Adrenal gland (tissue), 12 donors: ENCODE measurements around the gene SLC22A17. TPM values are rescaled to one million over a fixed set of nuclear protein-coding genes. Genes with fewer than 3 reads are reported as not detected.

Source experiments
- DNase-seq, 7 donors: peaks; one replicate each; pipeline ENCODE4 v3.0.0-alpha.2; 2019 to 2020
- H3K27ac ChIP-seq, 5 donors: fragments of 200-600 bp; sonication (generic) in 4 of 5; 1 replicate in 3 of 5; 2 replicates in 2 of 5; pipeline versions ENCODE4 v1.5.1 to v1.8.0; 2016 to 2020; ENCODE audit warnings: mild to moderate bottlenecking in 1 of 5
- H3K27me3 ChIP-seq: fragments of 200-600 bp; 2 replicates; pipeline ENCODE4 v1.8.0; 2021
- H3K36me3 ChIP-seq, 2 donors: fragments of 200-600 bp; replicated peaks in 1 of 2; 1 replicate in 1 of 2; 2 replicates in 1 of 2; pipeline versions ENCODE4 v1.5.1 to v1.8.0; 2018 to 2022
- H3K4me1 ChIP-seq, 2 donors: fragments of 200-600 bp; replicated peaks in 1 of 2; 1 replicate in 1 of 2; 2 replicates in 1 of 2; pipeline versions ENCODE4 v1.5.1 to v1.8.0; 2018 to 2021
- H3K4me3 ChIP-seq, 4 donors: fragments of 200-600 bp; sonication (generic) in 3 of 4; one replicate each; pipeline ENCODE4 v1.5.1; 2016 to 2018
- H3K9me3 ChIP-seq, 3 donors: fragments of 200-600 bp; sonication (generic) in 1 of 3; replicated peaks in 1 of 3; 1 replicate in 2 of 3; 2 replicates in 1 of 3; pipeline versions ENCODE4 v1.5.1 to v1.8.0; 2016 to 2021
- POLR2A ChIP-seq, 2 donors: fragments of 450-650 bp; IDR thresholded peaks; one replicate each; pipeline ENCODE4 v1.6.1; 2017; ENCODE audit warnings: antibody characterized with exemption in 2 of 2, mild to moderate bottlenecking in 2 of 2, moderate library complexity in 1 of 2
- WGBS, 4 donors: extraction: QIAGEN DNeasy Blood & Tissue Kit in 2 of 4; methylation state at CpG; one replicate each; pipeline versions ENCODE4 v1.1.5 to v1.1.7; 2013 to 2017; 5-methylcytosine and 5-hydroxymethylcytosine counted together
- intact Hi-C, 2 donors: fragments of 100-400 bp; cut with DNase I; formaldehyde crosslinking; loops; one replicate each; pipeline versions ENCODE4 v1.14.1 to v1.15.0; 2022 to 2023
- microRNA counts, 2 donors: library from miRNA; unstranded; fragments of <30 nt; microRNA quantifications; one replicate each; lab custom pipeline; 2016
- microRNA-seq, 3 donors: library from miRNA; unstranded; fragments of <30 nt; microRNA quantifications; one replicate each; pipeline ENCODE4, GENCODE V29; 2017 to 2020
- polyA plus RNA-seq, 3 donors: library from polyadenylated mRNA; stranded (reverse); fragments of 200-250 nt in 2 of 3; fragments of 350-450 nt in 1 of 3; fragmentation: Illumina TruSeq in 1 of 3; extraction: RNeasy Lipid Tissue Mini Kit (QIAGEN cat#74804) in 1 of 3; gene quantifications; one replicate each; pipeline ENCODE4 v1.2.3, GENCODE V29; 2013 to 2014
- small RNA-seq, 2 donors: library from RNA; depleted of rRNA; stranded (forward); fragments of <200 nt; gene quantifications; one replicate each; pipeline ENCODE3, GENCODE V24; 2016
- total RNA-seq, 9 donors: library from RNA; depleted of rRNA in 4 of 9; stranded (reverse); fragments of >200 nt in 4 of 9; fragments of 120-200 nt in 1 of 9; fragmentation: NEBNext Ultra II Directional in 1 of 9; extraction: Animal tissue kit (Norgen Biotek cat#: 25700) in 1 of 9; gene quantifications; one replicate each; pipeline versions ENCODE4 v1.1.0 to v1.2.4, GENCODE V29; 2013 to 2023
- TF ChIP-seq, protein P1 (sequence below), 6 experiments: fragments of 450-650 bp in 4 of 6; fragments of 200-600 bp in 2 of 6; sonication (generic) in 1 of 6; IDR thresholded peaks; 1 replicate in 5 of 6; 2 replicates in 1 of 6; pipeline versions ENCODE4 v1.5.1 to v1.8.0; 2016 to 2021; ENCODE audit warnings: antibody characterized with exemption in 6 of 6, mild to moderate bottlenecking in 2 of 6, moderate library complexity in 1 of 6
- donor health status: healthy with polysubstance abuse.
- donor health status: Bipolar disorder and iron deficiency.
- donor health status: DM: yes; HTN: yes; CAD: no.
- donor health status: DM: no; HTN: no; CAD: no.
- donor health status: DM: no; HTN: no; CAD: no.
- donor health status: DM: yes; HTN: yes; CAD: no.

The SLC22A17 gene
- total and polyA plus RNA-seq, 12 donors, result 8.4 to 121 (median 25.0) TPM

- Histone ChIP-seq H3K9me3 (no peaks in the 10 kb centered on the region), H3K27ac (peak overlapping the region in 3 of 5 donors; percentile 21 to 99 (median 51)), H3K4me1 (peaks cover 14 to 27% of the 10 kb centered on the region in 2 donors), H3K27me3 (no peaks in the 10 kb centered on the region), H3K36me3 (peaks cover 0 to 5% of the 10 kb centered on the region in 2 donors), H3K4me3 (no peak overlapping the region)
- 89 to 93% (median 91%) methylated on average over 2 of the region's 2 CpGs for WGBS, 4 donors
- intact Hi-C loops, result loop anchor here in 1 of 2 donors (10.0 kb wide), 1 partner anchor 175 kb away; no protein-coding TSS in a partner anchor
- no peak for TF ChIP-seq POLR2A (IDR thresholded peaks at IDR 0.05)
- TF ChIP-seq, protein P1, sequence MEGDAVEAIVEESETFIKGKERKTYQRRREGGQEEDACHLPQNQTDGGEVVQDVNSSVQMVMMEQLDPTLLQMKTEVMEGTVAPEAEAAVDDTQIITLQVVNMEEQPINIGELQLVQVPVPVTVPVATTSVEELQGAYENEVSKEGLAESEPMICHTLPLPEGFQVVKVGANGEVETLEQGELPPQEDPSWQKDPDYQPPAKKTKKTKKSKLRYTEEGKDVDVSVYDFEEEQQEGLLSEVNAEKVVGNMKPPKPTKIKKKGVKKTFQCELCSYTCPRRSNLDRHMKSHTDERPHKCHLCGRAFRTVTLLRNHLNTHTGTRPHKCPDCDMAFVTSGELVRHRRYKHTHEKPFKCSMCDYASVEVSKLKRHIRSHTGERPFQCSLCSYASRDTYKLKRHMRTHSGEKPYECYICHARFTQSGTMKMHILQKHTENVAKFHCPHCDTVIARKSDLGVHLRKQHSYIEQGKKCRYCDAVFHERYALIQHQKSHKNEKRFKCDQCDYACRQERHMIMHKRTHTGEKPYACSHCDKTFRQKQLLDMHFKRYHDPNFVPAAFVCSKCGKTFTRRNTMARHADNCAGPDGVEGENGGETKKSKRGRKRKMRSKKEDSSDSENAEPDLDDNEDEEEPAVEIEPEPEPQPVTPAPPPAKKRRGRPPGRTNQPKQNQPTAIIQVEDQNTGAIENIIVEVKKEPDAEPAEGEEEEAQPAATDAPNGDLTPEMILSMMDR (IDR thresholded peaks at IDR 0.05), result peak in 3 of 6 experiments; percentile 20 to 36 (median 25)
- DNase-seq, result peak in 2 of 7 donors; percentile 42 to 67
These were observed 53.3 kb downstream of the SLC22A17 start for GRCh38 chr14:23299211-23299957.

DNA sequence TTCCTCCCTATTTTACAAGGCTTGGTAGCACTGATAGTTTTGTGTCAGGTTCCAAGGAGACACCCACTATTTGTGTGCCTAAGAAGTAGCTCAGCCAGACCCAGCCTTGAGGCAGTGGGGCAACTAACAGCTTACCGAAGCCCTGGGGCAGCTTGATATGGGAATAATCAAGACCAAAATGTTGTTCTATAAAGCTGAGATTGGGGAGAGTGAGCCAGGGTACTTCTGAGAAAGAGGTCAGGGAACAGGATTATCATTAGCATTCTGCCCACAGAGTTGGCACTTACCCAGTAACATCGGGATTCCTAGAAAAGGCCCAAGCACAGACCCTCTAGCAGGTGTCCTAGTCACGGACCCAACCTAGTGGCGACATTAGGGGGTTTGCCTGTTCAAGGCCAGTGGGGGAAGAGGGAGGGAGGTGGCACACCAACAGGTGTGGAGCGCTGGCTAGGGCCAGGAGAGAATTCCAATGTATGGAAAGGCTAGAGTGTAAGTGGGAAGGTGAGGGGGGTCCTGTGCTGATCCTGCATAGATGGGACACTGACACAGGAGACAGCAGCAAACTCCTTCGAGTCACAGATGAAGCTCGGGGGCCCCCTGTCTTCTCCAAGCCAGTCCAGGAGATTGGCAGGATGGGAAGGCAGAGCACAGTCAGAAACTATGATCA, 54.9 kb downstream of the SLC22A17 start:
- WGBS, 4 donors, result 87 to 92% (median 90%) methylated on average over 6 to 7 of the region's 7 CpGs
- peak overlapping the region in 1 of 5 donors; percentile 99 for H3K27ac ChIP-seq

DNA sequence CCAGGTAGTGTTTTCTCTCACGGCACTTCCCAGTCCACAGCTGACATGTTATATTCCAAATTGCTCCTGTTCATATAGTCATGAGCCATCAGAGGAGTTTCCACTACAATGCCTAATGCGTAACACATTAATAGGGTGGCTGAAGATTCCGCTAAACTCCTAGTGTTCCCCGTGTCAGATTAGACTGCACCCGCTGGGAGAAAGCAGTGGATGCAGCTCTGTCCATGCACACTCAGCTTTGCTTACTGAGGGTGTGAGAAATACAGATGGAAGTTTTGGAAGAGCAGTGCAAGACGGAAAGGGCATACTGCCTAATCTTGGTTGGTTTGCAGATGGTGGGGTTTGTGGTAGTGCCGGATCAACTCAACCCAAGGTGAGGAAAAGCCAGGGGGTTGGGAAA, 55.6 kb downstream of the SLC22A17 start:
- intact Hi-C loops, result loop anchor here in 1 of 2 donors (10.0 kb wide), 1 partner anchor 172 kb away; no protein-coding TSS in a partner anchor
- peaks cover 0 to 5% of the 10 kb centered on the region in 2 donors for H3K36me3 ChIP-seq
- H3K27ac ChIP-seq, result no peak overlapping the region
- H3K9me3 ChIP-seq, result no peaks in the 10 kb centered on the region
- H3K4me3 ChIP-seq, result no peak overlapping the region
- 87 to 95% (median 92%) methylated on average over 7 of the region's 7 CpGs for WGBS, 4 donors
- no peak for TF ChIP-seq POLR2A (IDR thresholded peaks at IDR 0.05)
- TF ChIP-seq, protein P1 (IDR thresholded peaks at IDR 0.05), result no peak
- H3K27me3 ChIP-seq, result no peaks in the 10 kb centered on the region
- peak in 1 of 7 donors; percentile 47 for DNase-seq
- peaks cover 7 to 21% of the 10 kb centered on the region in 2 donors for H3K4me1 ChIP-seq

More for the DNA sequence above, 54.9 kb downstream of the SLC22A17 start:
- no peak overlapping the region for H3K4me3 ChIP-seq
- intact Hi-C loops, result loop anchor here in 1 of 2 donors (10.0 kb wide), 1 partner anchor 173 kb away; no protein-coding TSS in a partner anchor
- H3K9me3 ChIP-seq, result no peaks in the 10 kb centered on the region
- no peaks in the 10 kb centered on the region for H3K27me3 ChIP-seq
- H3K4me1 ChIP-seq, result peaks cover 10 to 22% of the 10 kb centered on the region in 2 donors
- DNase-seq, result peak in 1 of 7 donors; percentile 51
- TF ChIP-seq POLR2A (IDR thresholded peaks at IDR 0.05), result no peak
- TF ChIP-seq, protein P1 (IDR thresholded peaks at IDR 0.05), result no peak
- H3K36me3 ChIP-seq, result peaks cover 0 to 5% of the 10 kb centered on the region in 2 donors

MicroRNAs encoded within 50 kb of the gene (microRNA counts, 767-probe panel; counts per million panel counts)
- 0 counts per million in 2 donors for microRNA hsa-miR-208a (lab: Ali Mortazavi, UCI)

Small RNAs within 50 kb of the gene (microRNA-seq; reads per million reads assigned to microRNA genes)
- 0 to 2.7 (median 0.57) reads per million in 3 donors for gene MIR208A

Small RNAs within 50 kb of the gene (small RNA-seq; reads per million reads assigned to genes)
- 0 reads per million in 2 donors for gene MIR208A

Other genes with a start within 250 kb of the SLC22A17 start
- gene CIROP, start 247.9 kb downstream of the SLC22A17 start, total RNA-seq, result not detected
- not detected for gene CIROP, start 247.9 kb downstream of the SLC22A17 start, polyA plus RNA-seq
- under 1 TPM in 1 of 9 donors, not detected in 8; 0.15 TPM for gene CEBPE, start 233.6 kb downstream of the SLC22A17 start, total RNA-seq
- under 1 TPM in 2 of 3 donors, not detected in 1; 0.03 to 0.40 TPM for gene CEBPE, start 233.6 kb downstream of the SLC22A17 start, polyA plus RNA-seq
- 10 to 100 TPM in 8 of 9 donors, 1 to 10 TPM in 1; 6.8 to 50.9 (median 33.2) TPM for gene SLC7A8, start 169.2 kb downstream of the SLC22A17 start, total RNA-seq
- 10 to 100 TPM; 18.2 to 24.5 (median 21.0) TPM for gene SLC7A8, start 169.2 kb downstream of the SLC22A17 start, polyA plus RNA-seq
- not detected for gene RNF212B, start 115.0 kb downstream of the SLC22A17 start, total RNA-seq
- gene RNF212B, start 115.0 kb downstream of the SLC22A17 start, polyA plus RNA-seq, result not detected
- gene HOMEZ, start 66.8 kb downstream of the SLC22A17 start, total RNA-seq, result 10 to 100 TPM in 4 of 9 donors, 1 to 10 TPM in 5; 4.7 to 14.8 (median 9.7) TPM
- 10 to 100 TPM in 1 of 3 donors, 1 to 10 TPM in 2; 4.5 to 15.0 (median 4.8) TPM for gene HOMEZ, start 66.8 kb downstream of the SLC22A17 start, polyA plus RNA-seq
- gene PPP1R3E, start 50.0 kb downstream of the SLC22A17 start, total RNA-seq, result 10 to 100 TPM in 4 of 9 donors, 1 to 10 TPM in 5; 2.2 to 16.6 (median 9.5) TPM
- gene PPP1R3E, start 50.0 kb downstream of the SLC22A17 start, polyA plus RNA-seq, result 10 to 100 TPM; 16.8 to 82.8 (median 29.1) TPM
- gene BCL2L2, start 46.1 kb downstream of the SLC22A17 start, total RNA-seq, result 10 to 100 TPM; 23.8 to 51.8 (median 36.6) TPM
- gene BCL2L2, start 46.1 kb downstream of the SLC22A17 start, polyA plus RNA-seq, result 10 to 100 TPM; 16.8 to 54.6 (median 44.6) TPM
- 100 to 1,000 TPM in 4 of 9 donors, 10 to 100 TPM in 5; 18.3 to 200 (median 79.3) TPM for gene PABPN1, start 31.4 kb downstream of the SLC22A17 start, total RNA-seq
- gene PABPN1, start 31.4 kb downstream of the SLC22A17 start, polyA plus RNA-seq, result 100 to 1,000 TPM in 2 of 3 donors, 10 to 100 TPM in 1; 97.8 to 632 (median 331) TPM
- gene EFS, start 12.3 kb upstream of the SLC22A17 start, total RNA-seq, result 10 to 100 TPM in 1 of 9 donors, 1 to 10 TPM in 8; 2.1 to 12.9 (median 3.2) TPM
- 10 to 100 TPM in 2 of 3 donors, 1 to 10 TPM in 1; 3.7 to 49.4 (median 11.1) TPM for gene EFS, start 12.3 kb upstream of the SLC22A17 start, polyA plus RNA-seq
- gene IL25, start 19.9 kb upstream of the SLC22A17 start, total RNA-seq, result not detected
- gene IL25, start 19.9 kb upstream of the SLC22A17 start, polyA plus RNA-seq, result under 1 TPM in 1 of 3 donors, not detected in 2; 0.10 TPM
- gene CMTM5, start 24.2 kb upstream of the SLC22A17 start, total RNA-seq, result 1 to 10 TPM in 1 of 9 donors, under 1 TPM in 3, not detected in 5; 0.34 to 2.5 (median 0.62) TPM
- 1 to 10 TPM in 2 of 3 donors, under 1 TPM in 1; 0.59 to 2.6 (median 1.9) TPM for gene CMTM5, start 24.2 kb upstream of the SLC22A17 start, polyA plus RNA-seq
- gene MYH6, start 55.4 kb upstream of the SLC22A17 start, total RNA-seq, result 1 to 10 TPM in 1 of 9 donors, under 1 TPM in 3, not detected in 5; under 0.01 to 1.5 (median 0.14) TPM
- 1 to 10 TPM in 1 of 3 donors, under 1 TPM in 2; 0.27 to 5.2 (median 0.67) TPM for gene MYH6, start 55.4 kb upstream of the SLC22A17 start, polyA plus RNA-seq
- gene MYH7, start 82.8 kb upstream of the SLC22A17 start, total RNA-seq, result 1 to 10 TPM in 2 of 9 donors, under 1 TPM in 3, not detected in 4; 0.06 to 7.1 (median 0.81) TPM
- 1 to 10 TPM in 1 of 3 donors, under 1 TPM in 2; 0.11 to 4.3 (median 0.47) TPM for gene MYH7, start 82.8 kb upstream of the SLC22A17 start, polyA plus RNA-seq
- gene NGDN, start 116.8 kb upstream of the SLC22A17 start, total RNA-seq, result 10 to 100 TPM; 24.4 to 61.3 (median 36.3) TPM
- gene NGDN, start 116.8 kb upstream of the SLC22A17 start, polyA plus RNA-seq, result 10 to 100 TPM; 32.1 to 57.8 (median 40.5) TPM
- 1 to 10 TPM in 6 of 9 donors, under 1 TPM in 3; 0.54 to 4.2 (median 2.2) TPM for gene ZFHX2, start 198.9 kb upstream of the SLC22A17 start, total RNA-seq
- 1 to 10 TPM; 2.1 to 9.7 (median 2.5) TPM for gene ZFHX2, start 198.9 kb upstream of the SLC22A17 start, polyA plus RNA-seq
- 10 to 100 TPM; 11.2 to 41.7 (median 31.0) TPM for gene THTPA, start 203.4 kb upstream of the SLC22A17 start, total RNA-seq
- 10 to 100 TPM; 11.5 to 26.5 (median 21.4) TPM for gene THTPA, start 203.4 kb upstream of the SLC22A17 start, polyA plus RNA-seq
- gene AP1G2, start 214.9 kb upstream of the SLC22A17 start, total RNA-seq, result 100 to 1,000 TPM in 2 of 9 donors, 10 to 100 TPM in 7; 35.2 to 142 (median 78.9) TPM
- 100 to 1,000 TPM in 2 of 3 donors, 10 to 100 TPM in 1; 27.9 to 587 (median 285) TPM for gene AP1G2, start 214.9 kb upstream of the SLC22A17 start, polyA plus RNA-seq
- 10 to 100 TPM in 1 of 9 donors, 1 to 10 TPM in 6, under 1 TPM in 2; 0.42 to 11.1 (median 2.6) TPM for gene JPH4, start 225.9 kb upstream of the SLC22A17 start, total RNA-seq
- gene JPH4, start 225.9 kb upstream of the SLC22A17 start, polyA plus RNA-seq, result 10 to 100 TPM in 1 of 3 donors, 1 to 10 TPM in 2; 5.9 to 35.8 (median 9.4) TPM